ENCODE measurements around the gene NFX1.

Gene NFX1
- total RNA-seq: 72.3 to 119 (median 85.6) reads per million in 9 experiments

DNA sequence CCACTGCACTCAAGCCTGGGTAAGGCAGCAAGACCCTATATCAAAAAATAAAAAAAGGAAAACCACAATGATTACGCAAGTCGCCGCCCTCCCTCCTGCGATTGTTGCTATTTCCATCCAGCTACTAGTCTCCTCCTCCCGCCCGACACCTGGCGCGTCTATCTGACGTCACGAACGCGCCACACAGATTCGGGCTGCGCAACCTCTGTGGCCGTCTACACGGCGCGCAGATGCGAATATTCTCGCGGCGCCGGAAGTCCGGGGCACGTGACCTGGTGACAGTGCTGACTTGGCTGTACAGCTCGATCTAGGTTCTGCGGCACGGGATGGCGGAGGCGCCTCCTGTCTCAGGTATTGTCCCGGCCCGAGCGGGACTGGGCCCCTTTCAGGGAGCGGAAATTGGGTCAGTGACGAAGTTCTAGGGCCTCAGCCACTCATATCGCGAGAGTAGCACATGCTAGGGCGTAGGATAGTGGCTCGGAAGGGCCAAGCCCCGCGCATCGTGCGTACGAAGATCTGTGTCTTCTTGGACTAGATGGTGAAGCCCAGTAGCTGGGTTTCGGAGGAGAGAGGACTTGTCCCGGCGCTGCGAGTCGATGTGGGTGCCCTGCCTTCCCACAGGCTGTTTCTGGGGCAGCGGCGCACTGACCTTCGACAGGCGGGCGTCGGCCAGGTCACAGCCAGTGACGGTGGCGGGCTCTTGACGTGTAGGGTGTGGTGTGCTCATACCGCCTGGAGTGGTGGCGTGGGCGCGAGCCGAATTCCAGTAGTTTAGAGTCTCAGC is at the start of gene NFX1:
NFX1 (plus strand) TSS at position 270 of the 784 bp plus-strand sequence; CDS start at position 327, 57 bp downstream.
- H3K9me3 Mint-ChIP-seq: no peaks in the 10 kb centered on the region
- no peaks in the 10 kb centered on the region for H3K27me3 Mint-ChIP-seq
- H3K36me3 Mint-ChIP-seq (ENCODE audit: insufficient read depth): peaks cover 39% of the 10 kb centered on the region
- ATAC-seq (replicated peaks) (peak; percentile 82), DNase-seq (peak; percentile 98)
- H3K4me3 Mint-ChIP-seq: peak within 1 kb of the TSS; percentile 82 to 86
- H3K27ac Mint-ChIP-seq: peak within 1 kb of the TSS; percentile 98 to 99
- H3K4me1 Mint-ChIP-seq (ENCODE audit: low read depth in 2 of 2): peaks cover 35 to 39% of the 10 kb centered on the region in 2 donors

DNA sequence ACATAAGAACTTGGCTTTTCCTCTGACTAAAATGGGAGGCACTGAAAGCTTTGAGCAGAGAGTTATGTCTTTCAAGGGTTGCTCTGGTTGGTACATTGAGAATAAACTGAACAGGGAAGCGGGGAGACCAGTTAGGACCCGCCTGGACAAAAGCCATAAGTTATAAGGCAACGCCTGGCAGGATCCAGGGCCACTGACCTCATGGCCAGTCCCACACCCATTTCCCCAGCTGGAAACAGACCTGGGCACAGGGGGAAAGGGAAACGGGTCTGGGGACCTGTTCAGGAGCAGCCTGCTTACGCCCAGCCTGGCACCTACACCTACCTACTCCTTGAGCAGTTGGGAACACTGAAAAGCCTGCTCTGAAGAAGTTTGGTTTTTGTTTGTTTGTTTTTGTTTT is 49.0 kb upstream of the NFX1 start:
- Mint-ChIP-seq H3K4me1 (ENCODE audit: low read depth in 2 of 2) (no peaks in the 10 kb centered on the region), H3K36me3 (ENCODE audit: insufficient read depth) (peaks cover 13% of the 10 kb centered on the region), H3K27ac (no peak overlapping the region), H3K4me3 (no peak overlapping the region), H3K27me3 (peaks cover 11 to 16% of the 10 kb centered on the region in 2 donors), H3K9me3 (no peaks in the 10 kb centered on the region)
- DNase-seq: no peak
- no peak for ATAC-seq (replicated peaks)

GRCh38 chr9:33242609-33243134 is 47.6 kb upstream of the NFX1 start:
- no peak for DNase-seq
- H3K27me3 Mint-ChIP-seq: peaks cover 7 to 9% of the 10 kb centered on the region in 2 donors
- no peak for ATAC-seq (replicated peaks)
- no peaks in the 10 kb centered on the region for H3K9me3 Mint-ChIP-seq
- H3K36me3 Mint-ChIP-seq (ENCODE audit: insufficient read depth): peaks cover 13% of the 10 kb centered on the region
- no peak overlapping the region for H3K4me3 Mint-ChIP-seq
- no peaks in the 10 kb centered on the region for H3K4me1 Mint-ChIP-seq (ENCODE audit: low read depth in 2 of 2)
- no peak overlapping the region for H3K27ac Mint-ChIP-seq

GRCh38 chr9:33244137-33244784 is 46.1 kb upstream of the NFX1 start:
- Mint-ChIP-seq H3K4me3 (no peak overlapping the region), H3K4me1 (ENCODE audit: low read depth in 2 of 2) (no peaks in the 10 kb centered on the region), H3K9me3 (no peaks in the 10 kb centered on the region), H3K27ac (no peak overlapping the region), H3K36me3 (ENCODE audit: insufficient read depth) (peaks cover 13% of the 10 kb centered on the region), H3K27me3 (peaks cover 7 to 9% of the 10 kb centered on the region in 2 donors)
- no peak for ATAC-seq (replicated peaks)
- DNase-seq: no peak

GRCh38 chr9:33245341-33245740 is 45.0 kb upstream of the NFX1 start:
- Mint-ChIP-seq H3K4me1 (ENCODE audit: low read depth in 2 of 2) (no peaks in the 10 kb centered on the region), H3K9me3 (no peaks in the 10 kb centered on the region), H3K4me3 (no peak overlapping the region), H3K27me3 (peaks cover 7 to 9% of the 10 kb centered on the region in 2 donors), H3K36me3 (ENCODE audit: insufficient read depth) (peaks cover 13% of the 10 kb centered on the region), H3K27ac (no peak overlapping the region)
- no peak for DNase-seq
- ATAC-seq (replicated peaks): no peak

- no peak overlapping the region for H3K4me3 Mint-ChIP-seq
- peaks cover 0 to 9% of the 10 kb centered on the region in 2 donors for H3K27me3 Mint-ChIP-seq
- peaks cover 11% of the 10 kb centered on the region for H3K36me3 Mint-ChIP-seq (ENCODE audit: insufficient read depth)
- no peaks in the 10 kb centered on the region for H3K9me3 Mint-ChIP-seq
- no peak overlapping the region for H3K27ac Mint-ChIP-seq
- ATAC-seq (replicated peaks) (no peak), DNase-seq (no peak)
- no peaks in the 10 kb centered on the region for H3K4me1 Mint-ChIP-seq (ENCODE audit: low read depth in 2 of 2)
Measured at GRCh38 chr9:33246269-33246860, 44.0 kb upstream of the NFX1 start.

DNA sequence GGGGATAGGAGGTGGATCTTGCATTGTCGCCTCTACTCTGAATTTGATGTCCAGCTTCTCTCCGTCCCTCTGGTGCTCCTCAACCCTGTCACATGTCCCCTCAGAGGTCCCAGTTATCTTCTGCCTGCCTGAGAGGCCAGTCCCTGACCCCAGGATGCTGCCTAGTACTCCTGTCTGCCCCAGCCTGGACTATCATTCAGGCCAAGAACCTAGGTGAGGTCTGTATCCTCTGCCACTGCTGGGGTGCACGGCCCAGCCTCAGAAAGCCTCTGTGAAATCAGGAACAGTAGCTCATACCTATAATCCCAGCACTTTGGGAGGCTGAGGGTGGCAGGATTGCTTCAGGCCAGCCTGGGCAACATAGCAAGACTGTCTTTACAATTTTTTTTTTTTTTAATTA is 41.7 kb upstream of the NFX1 start:
- no peak for DNase-seq
- Mint-ChIP-seq H3K9me3 (no peaks in the 10 kb centered on the region), H3K27me3 (no peaks in the 10 kb centered on the region), H3K27ac (peak overlapping the region in 1 of 2 donors; percentile 21), H3K36me3 (ENCODE audit: insufficient read depth) (peaks cover 19% of the 10 kb centered on the region), H3K4me1 (ENCODE audit: low read depth in 2 of 2) (no peaks in the 10 kb centered on the region), H3K4me3 (no peak overlapping the region)
- ATAC-seq (replicated peaks): no peak

DNA sequence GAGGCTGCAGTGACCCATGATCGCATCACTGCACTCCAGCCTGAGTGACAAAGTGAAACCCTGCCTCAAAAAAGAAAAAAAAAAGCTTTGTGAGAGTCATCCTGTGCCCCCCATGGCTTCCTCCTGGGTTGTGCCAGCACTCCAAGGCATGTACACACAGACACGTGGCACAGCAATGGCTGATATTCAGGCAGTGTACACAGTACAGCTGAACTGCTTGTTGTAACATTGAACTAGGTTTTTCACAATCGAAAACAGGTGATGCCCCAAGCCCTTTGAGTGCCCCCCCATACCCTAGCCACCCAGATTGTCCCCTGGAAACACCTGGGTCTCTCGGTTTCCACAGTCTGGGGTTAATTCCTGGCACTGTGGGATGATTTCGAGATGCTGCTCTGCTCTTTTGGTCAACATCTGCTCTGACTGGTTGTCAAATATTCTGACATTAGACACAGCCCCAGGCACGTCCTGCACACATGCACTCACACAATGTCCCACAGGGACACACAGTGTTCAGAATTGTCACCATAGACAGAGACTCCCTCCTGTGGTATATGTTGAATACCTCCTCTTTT is 41.1 kb upstream of the NFX1 start:
- Mint-ChIP-seq H3K4me3 (no peak overlapping the region), H3K4me1 (ENCODE audit: low read depth in 2 of 2) (no peaks in the 10 kb centered on the region), H3K36me3 (ENCODE audit: insufficient read depth) (peaks cover 21% of the 10 kb centered on the region), H3K9me3 (no peaks in the 10 kb centered on the region), H3K27me3 (no peaks in the 10 kb centered on the region), H3K27ac (peak overlapping the region in 1 of 2 donors; percentile 76)
- DNase-seq (no peak), ATAC-seq (replicated peaks) (no peak)

DNA sequence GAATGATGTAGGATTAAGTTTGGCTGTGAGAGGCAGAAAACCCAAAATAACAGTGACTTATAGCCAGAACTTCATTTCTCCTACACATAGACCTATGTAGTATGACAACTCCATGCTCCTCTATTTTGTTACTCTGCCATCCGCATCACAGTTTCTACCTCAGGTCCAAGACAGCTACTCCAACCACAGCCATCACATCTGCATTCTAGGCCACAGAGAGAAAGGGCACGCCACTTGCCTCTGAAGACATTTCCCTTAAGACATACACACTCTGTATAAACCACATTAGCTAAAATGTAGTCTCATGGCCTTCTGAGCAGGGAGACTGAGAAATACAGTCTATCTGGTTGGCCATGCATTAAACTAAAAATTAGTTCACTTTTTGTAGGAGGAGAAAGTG is 40.3 kb upstream of the NFX1 start:
- no peak overlapping the region for H3K4me3 Mint-ChIP-seq
- H3K4me1 Mint-ChIP-seq (ENCODE audit: low read depth in 2 of 2): no peaks in the 10 kb centered on the region
- H3K36me3 Mint-ChIP-seq (ENCODE audit: insufficient read depth): peaks cover 26% of the 10 kb centered on the region
- no peaks in the 10 kb centered on the region for H3K9me3 Mint-ChIP-seq
- no peak for ATAC-seq (replicated peaks)
- H3K27ac Mint-ChIP-seq: peak overlapping the region; percentile 7 to 76
- no peak for DNase-seq
- no peaks in the 10 kb centered on the region for H3K27me3 Mint-ChIP-seq

- no peak overlapping the region for H3K4me3 Mint-ChIP-seq
- peaks cover 30% of the 10 kb centered on the region for H3K36me3 Mint-ChIP-seq (ENCODE audit: insufficient read depth)
- ATAC-seq (replicated peaks) (no peak), DNase-seq (no peak)
- no peaks in the 10 kb centered on the region for H3K27me3 Mint-ChIP-seq
- H3K4me1 Mint-ChIP-seq (ENCODE audit: low read depth in 2 of 2): no peaks in the 10 kb centered on the region
- peak overlapping the region in 1 of 2 donors; percentile 76 for H3K27ac Mint-ChIP-seq
- no peaks in the 10 kb centered on the region for H3K9me3 Mint-ChIP-seq
Measured at GRCh38 chr9:33250458-33250995, 39.8 kb upstream of the NFX1 start.

GRCh38 chr9:33254211-33254610 is 36.1 kb upstream of the NFX1 start:
- H3K4me3 Mint-ChIP-seq: no peak overlapping the region
- H3K27me3 Mint-ChIP-seq: no peaks in the 10 kb centered on the region
- no peak for DNase-seq
- H3K36me3 Mint-ChIP-seq (ENCODE audit: insufficient read depth): peaks cover 56% of the 10 kb centered on the region
- no peaks in the 10 kb centered on the region for H3K9me3 Mint-ChIP-seq
- H3K27ac Mint-ChIP-seq: peak overlapping the region in 1 of 2 donors; percentile 69
- H3K4me1 Mint-ChIP-seq (ENCODE audit: low read depth in 2 of 2): peaks cover 0 to 2% of the 10 kb centered on the region in 2 donors
- no peak for ATAC-seq (replicated peaks)

DNA sequence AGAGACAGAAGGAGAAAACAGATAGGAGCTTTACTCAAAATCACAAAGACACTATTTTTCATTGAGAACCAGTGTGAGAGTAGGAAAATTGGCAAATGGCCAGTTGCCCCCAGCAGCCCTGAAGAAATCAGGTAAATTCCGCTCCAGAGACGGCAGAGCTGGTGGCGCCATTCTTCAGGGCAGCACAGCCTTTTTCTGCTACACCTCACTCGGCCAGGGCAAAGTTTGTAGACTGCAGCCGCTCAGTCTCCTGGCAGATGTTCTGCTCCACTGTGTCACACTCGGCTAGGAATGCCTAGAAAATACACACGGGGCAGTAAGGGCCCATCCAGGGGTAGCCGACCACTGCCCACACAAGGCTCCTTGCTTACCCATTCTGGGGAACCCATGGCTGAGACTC is 35.3 kb upstream of the NFX1 start:
- H3K36me3 Mint-ChIP-seq (ENCODE audit: insufficient read depth): peaks cover 58% of the 10 kb centered on the region
- no peak overlapping the region for H3K4me3 Mint-ChIP-seq
- DNase-seq (no peak), ATAC-seq (replicated peaks) (no peak)
- no peaks in the 10 kb centered on the region for H3K9me3 Mint-ChIP-seq
- H3K27ac Mint-ChIP-seq: peak overlapping the region in 1 of 2 donors; percentile 52
- H3K27me3 Mint-ChIP-seq: no peaks in the 10 kb centered on the region
- H3K4me1 Mint-ChIP-seq (ENCODE audit: low read depth in 2 of 2): peaks cover 0 to 2% of the 10 kb centered on the region in 2 donors

GRCh38 chr9:33255471-33255870 is 34.8 kb upstream of the NFX1 start:
- peaks cover 2% of the 10 kb centered on the region in 2 donors for H3K4me1 Mint-ChIP-seq (ENCODE audit: low read depth in 2 of 2)
- no peak for ATAC-seq (replicated peaks)
- H3K9me3 Mint-ChIP-seq: no peaks in the 10 kb centered on the region
- H3K27ac Mint-ChIP-seq: no peak overlapping the region
- no peak overlapping the region for H3K4me3 Mint-ChIP-seq
- no peaks in the 10 kb centered on the region for H3K27me3 Mint-ChIP-seq
- peaks cover 62% of the 10 kb centered on the region for H3K36me3 Mint-ChIP-seq (ENCODE audit: insufficient read depth)
- DNase-seq: no peak

All from effector memory CD8-positive, alpha-beta T cell (primary cell).